KOPT-K1 (cell line): ENCODE results near the gene TMA7B.

Source experiments
- H3K27ac ChIP-seq: fragments of 200-600 bp; sonication (generic); 2 replicates; pipeline ENCODE4 v1.5.1; 2016; ENCODE audit warnings: antibody characterized with exemption, mild to moderate bottlenecking, low read depth, low read length; ENCODE audit not compliant: poor library complexity, severe bottlenecking
- H3K36me3 ChIP-seq: fragments of 200-600 bp; sonication (generic); 2 replicates; pipeline ENCODE4 v1.5.1; 2017; ENCODE audit warnings: antibody characterized with exemption, mild to moderate bottlenecking, low read length, moderate library complexity; ENCODE audit not compliant: insufficient read depth
- H3K9me3 ChIP-seq: fragments of 200-600 bp; sonication (generic); 2 replicates; pipeline ENCODE4 v1.5.1; 2017; ENCODE audit warnings: antibody characterized with exemption, low read length, mild to moderate bottlenecking; ENCODE audit not compliant: insufficient read depth, poor library complexity, severe bottlenecking

TMA7B gene

DNA sequence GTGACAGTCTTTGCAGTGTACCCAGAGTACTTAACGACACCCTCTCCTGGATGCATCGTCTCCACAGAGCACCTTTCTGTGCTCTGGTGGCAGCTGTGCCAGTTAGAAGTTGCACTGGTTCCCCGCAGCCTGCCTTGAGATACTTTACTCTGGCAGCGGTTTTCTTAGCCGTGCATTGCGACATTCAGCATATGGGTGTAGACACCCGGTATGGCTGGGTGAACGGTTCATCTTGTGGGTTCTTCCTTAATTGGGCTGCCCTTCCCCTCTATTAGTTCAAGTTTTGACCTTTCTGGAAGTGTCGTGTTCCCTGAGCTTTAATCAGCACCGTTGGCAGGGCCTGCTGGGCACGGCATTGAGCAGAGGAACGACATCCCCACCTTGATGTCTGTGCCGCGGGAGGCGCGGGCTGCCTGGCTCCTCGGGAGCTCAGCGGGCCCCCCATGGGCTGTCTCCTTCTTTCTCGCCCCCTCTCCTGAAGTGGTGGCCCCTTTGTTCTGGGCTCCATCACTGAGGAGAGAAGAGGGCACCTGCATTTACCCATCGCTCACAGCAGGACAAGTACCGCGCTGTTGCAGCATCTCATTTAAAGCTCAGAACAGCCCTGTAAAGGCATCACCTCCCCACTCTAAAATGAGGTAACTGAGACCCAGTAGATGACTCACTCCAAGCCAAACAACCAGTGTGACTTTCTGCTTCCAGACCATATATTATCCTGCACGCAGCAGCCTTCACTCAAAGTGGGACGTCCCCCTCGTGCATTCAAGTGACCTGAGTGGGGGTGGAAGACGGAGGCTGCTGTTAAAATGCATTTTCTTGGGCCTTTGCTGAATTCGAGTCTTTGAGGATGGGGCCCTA lies 47.9 kb downstream of the TMA7B start:
- no peaks in the 10 kb centered on the region for H3K36me3 ChIP-seq
- H3K27ac ChIP-seq, result peak overlapping the region; percentile 63

DNA sequence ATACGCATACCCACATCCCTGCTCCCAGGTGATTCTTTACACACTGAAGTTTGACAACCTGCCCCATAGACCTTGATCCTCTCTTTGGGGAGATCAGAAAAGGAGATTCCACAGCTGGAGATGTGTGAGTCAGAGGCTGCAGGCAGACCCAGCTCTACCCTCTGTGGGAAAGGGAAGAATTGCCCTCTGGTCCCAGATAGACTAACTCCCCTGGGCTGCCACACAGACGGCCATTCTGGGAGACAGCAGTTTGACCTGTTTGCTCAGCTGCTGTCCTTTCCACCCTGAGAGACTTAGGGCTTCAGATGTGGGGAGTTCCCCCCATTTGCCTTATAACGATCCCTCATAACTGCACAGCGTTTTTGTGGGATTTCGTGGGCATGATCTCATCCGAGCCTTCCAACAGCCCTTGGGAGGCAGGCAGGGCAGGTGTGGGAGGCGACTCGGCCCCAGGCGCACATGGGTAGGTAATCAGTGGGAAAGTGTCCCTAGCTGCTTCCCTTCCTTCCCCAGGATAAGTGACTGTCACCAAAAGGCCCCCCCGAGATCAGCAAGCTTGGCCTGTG lies 48.6 kb downstream of the TMA7B start:
- H3K9me3 ChIP-seq, result no peaks in the 10 kb centered on the region
- peak overlapping the region; percentile 63 for H3K27ac ChIP-seq

More for the DNA sequence above, 47.9 kb downstream of the TMA7B start:
- no peaks in the 10 kb centered on the region for H3K9me3 ChIP-seq

DNA sequence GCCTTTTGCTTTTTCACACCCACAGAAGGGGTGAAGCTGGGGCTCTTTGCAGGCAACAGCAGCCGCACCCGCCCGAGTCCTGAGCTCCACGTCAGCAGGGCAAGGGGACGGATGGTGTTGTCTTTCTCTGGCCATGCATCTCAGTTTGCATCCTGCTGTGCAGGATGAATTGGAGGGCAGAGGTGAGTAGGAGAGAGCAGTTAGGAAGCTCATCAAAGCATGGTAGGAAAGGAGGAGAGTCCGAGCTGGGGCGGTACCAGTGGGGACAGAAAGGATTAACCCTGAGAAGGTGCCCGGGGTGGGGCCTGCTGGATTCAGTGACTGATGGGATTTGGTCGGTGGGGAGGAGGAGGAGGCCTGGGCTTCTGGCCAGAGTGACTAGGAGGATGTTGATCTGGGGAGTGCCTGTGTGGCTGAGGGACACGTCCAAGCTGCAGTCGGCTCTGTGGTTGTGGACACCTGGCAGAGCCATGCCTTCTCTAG lies 49.1 kb downstream of the TMA7B start:
- Histone ChIP-seq H3K9me3 (no peaks in the 10 kb centered on the region), H3K27ac (peak overlapping the region; percentile 63), H3K36me3 (no peaks in the 10 kb centered on the region)

More for the DNA sequence above, 48.6 kb downstream of the TMA7B start:
- H3K36me3 ChIP-seq, result no peaks in the 10 kb centered on the region

DNA sequence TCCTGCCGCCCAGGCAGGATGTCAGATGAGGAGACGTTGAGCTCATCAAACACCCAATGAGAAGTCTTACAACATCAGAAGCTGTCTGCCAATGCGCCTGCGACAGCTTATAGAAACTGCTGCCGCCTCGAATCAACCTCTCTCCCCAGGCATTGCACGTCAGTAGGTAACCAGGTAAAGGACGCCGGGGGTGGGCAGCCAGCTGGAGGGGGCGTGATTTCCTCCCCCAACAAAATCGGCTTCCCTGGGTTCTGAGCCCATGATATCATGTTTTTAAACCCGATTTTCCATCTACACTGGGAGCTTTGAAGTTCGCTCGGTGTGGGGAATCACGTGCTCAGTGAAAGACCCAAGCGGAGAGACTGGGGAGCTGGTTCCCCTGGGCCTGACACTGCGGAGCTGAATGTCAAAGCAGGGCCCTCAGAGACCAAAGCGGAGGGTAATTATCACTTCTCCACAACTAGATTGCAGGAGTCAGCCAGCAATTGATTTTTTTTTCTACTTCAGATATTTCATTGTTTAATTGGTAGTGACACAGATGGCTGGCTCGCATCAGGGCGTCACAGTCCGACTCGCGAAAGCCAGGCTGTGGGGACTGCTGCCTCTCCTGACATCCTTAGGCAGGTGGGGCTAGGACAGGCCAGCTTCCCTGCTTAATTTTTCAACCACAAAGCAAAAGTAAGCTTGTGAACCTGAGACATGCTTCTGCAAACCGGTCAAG lies 49.9 kb downstream of the TMA7B start:
- H3K36me3 ChIP-seq, result no peaks in the 10 kb centered on the region
- no peaks in the 10 kb centered on the region for H3K9me3 ChIP-seq
- peak overlapping the region; percentile 63 for H3K27ac ChIP-seq

DNA sequence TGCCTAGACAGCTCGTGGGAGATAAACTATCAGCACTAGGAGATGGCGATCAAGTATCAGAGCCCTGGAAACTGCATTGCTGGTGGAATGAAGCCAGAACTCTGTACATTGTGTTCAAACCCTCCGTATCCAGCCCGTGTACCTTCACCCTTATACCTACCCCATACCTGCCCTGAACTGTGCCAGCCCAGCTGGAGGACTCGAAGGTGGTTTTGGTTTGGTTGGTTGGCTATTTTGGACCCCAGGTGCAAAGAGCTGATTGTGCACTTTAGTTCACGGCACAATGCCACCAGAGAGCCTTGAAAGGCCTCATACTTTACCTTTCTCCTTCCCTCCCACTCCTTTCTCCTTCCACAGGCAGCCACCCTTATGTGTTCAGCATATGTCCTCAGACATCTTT lies 50.5 kb downstream of the TMA7B start:
- peak overlapping the region; percentile 63 for H3K27ac ChIP-seq

More for the DNA sequence above, 50.5 kb downstream of the TMA7B start:
- Histone ChIP-seq H3K9me3 (no peaks in the 10 kb centered on the region), H3K36me3 (no peaks in the 10 kb centered on the region)
